MM.1S (cell line): ENCODE measurements around the gene NT5M.
"Not testable (repeated sequence)": the region's sequence is repeated elsewhere in the genome, so short reads cannot be mapped to it uniquely, and the experiment has no call there.

Experiments
- DNase-seq: peaks from one replicate; pipeline ENCODE4 v3.0.0-alpha.2; 2015
- H2AFZ ChIP-seq: fragments of 300-600 bp; sonication (generic); 2 replicates; pipeline ENCODE4 v1.6.0; 2016; ENCODE audit warnings: antibody characterized with exemption, low read length
- H3F3A ChIP-seq: fragments of 300-600 bp; sonication (generic); 2 replicates; pipeline ENCODE4 v1.6.1; 2016; ENCODE audit warnings: mild to moderate bottlenecking, antibody characterized with exemption, low read length, moderate library complexity, mixed read lengths; ENCODE audit not compliant: insufficient read depth
- H3K27ac ChIP-seq: fragments of 300-600 bp; sonication (generic); 2 replicates; pipeline ENCODE4 v1.5.1; 2016; ENCODE audit warnings: mild to moderate bottlenecking, low read length
- H3K27me3 ChIP-seq: fragments of 300-600 bp; sonication (generic); replicated peaks from 2 replicates; pipeline ENCODE4 v1.6.0; 2016; ENCODE audit warnings: low read length; ENCODE audit not compliant: insufficient read depth
- H3K36me3 ChIP-seq: fragments of 300-600 bp; sonication (generic); replicated peaks from 2 replicates; pipeline ENCODE4 v1.6.1; 2016; ENCODE audit warnings: mild to moderate bottlenecking, low read length, mixed read lengths; ENCODE audit not compliant: insufficient read depth
- H3K4me1 ChIP-seq: fragments of 300-600 bp; sonication (generic); 2 replicates; pipeline ENCODE4 v1.6.1; 2016; ENCODE audit warnings: low read length, mixed read lengths
- H3K4me2 ChIP-seq: fragments of 300-600 bp; sonication (generic); 2 replicates; pipeline ENCODE4 v1.6.0; 2016; ENCODE audit warnings: low read depth, low read length
- H3K4me3 ChIP-seq: fragments of 300-600 bp; sonication (generic); 2 replicates; pipeline ENCODE4 v1.5.1; 2016; ENCODE audit warnings: low read length, mixed read lengths
- H3K79me2 ChIP-seq: fragments of 300-600 bp; sonication (generic); 2 replicates; pipeline ENCODE4 v1.6.1; 2016; ENCODE audit warnings: mixed run types, low read length, mixed read lengths
- H3K9ac ChIP-seq: fragments of 300-600 bp; sonication (generic); 2 replicates; pipeline ENCODE4 v1.6.1; 2016; ENCODE audit warnings: low read length, mixed read lengths
- H3K9me2 ChIP-seq: fragments of 300-600 bp; sonication (generic); replicated peaks from 2 replicates; pipeline ENCODE4 v1.6.1; 2016; ENCODE audit warnings: mild to moderate bottlenecking, low read length, mixed read lengths; ENCODE audit not compliant: insufficient read depth
- H3K9me3 ChIP-seq: fragments of 300-600 bp; sonication (generic); replicated peaks from 2 replicates; pipeline ENCODE4 v1.6.1; 2016; ENCODE audit warnings: mild to moderate bottlenecking, low read length, mixed read lengths; ENCODE audit not compliant: insufficient read depth
- H4K20me1 ChIP-seq: fragments of 300-600 bp; sonication (generic); 2 replicates; pipeline ENCODE4 v1.6.1; 2016; ENCODE audit warnings: mild to moderate bottlenecking, low read length, moderate library complexity, mixed read lengths; ENCODE audit not compliant: insufficient read depth
- EZH2 ChIP-seq: fragments of 300-600 bp; sonication (generic); optimal IDR thresholded peaks from 2 replicates; pipeline ENCODE3; 2017; ENCODE audit warnings: low read depth, mild to moderate bottlenecking, antibody characterized with exemption, low read length, mixed read lengths
- EZH2phosphoT487 ChIP-seq: fragments of 300-600 bp; sonication (generic); IDR thresholded peaks from 2 replicates; pipeline ENCODE4 v1.6.1; 2018; ENCODE audit warnings: antibody characterized with exemption, low read length
- TF ChIP-seq, protein P1 (sequence below): fragments of 300-600 bp; sonication (generic); IDR thresholded peaks from 2 replicates; pipeline ENCODE4 v1.5.1; 2016; ENCODE audit warnings: antibody characterized with exemption, low read length, mixed read lengths

Gene NT5M

DNA sequence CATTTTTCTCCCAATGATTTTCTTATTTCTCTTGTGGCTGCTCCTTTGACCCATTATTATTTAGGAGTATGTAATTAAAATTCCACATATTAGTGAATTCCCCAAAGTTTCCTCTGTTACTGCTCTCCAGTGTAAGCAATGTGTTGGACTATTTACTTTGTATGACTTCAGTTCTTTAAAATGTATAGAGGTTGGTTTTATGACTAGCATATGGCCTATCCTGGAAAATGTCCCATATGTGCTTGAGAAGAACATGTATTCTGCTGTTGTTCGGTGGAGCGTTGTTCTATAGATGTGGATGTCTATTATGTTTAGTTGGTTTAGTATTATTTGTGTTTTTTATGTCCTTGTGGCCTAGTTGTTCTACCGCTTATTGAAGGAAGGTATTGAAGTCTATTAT lies 6.0 kb upstream of the NT5M start:
- no peaks in the 10 kb centered on the region for H3K79me2 ChIP-seq
- H4K20me1 ChIP-seq = no peaks in the 10 kb centered on the region
- peaks cover 16% of the 10 kb centered on the region for H3K4me1 ChIP-seq
- no peaks in the 10 kb centered on the region for H3K9me2 ChIP-seq
- H3K9me3 ChIP-seq = no peaks in the 10 kb centered on the region
- H3K36me3 ChIP-seq = no peaks in the 10 kb centered on the region
- DNase-seq = no peak
- H3K27ac ChIP-seq = no peak overlapping the region
- H2AFZ ChIP-seq = no peak overlapping the region
- H3K4me2 ChIP-seq = no peak overlapping the region
- peaks cover 23% of the 10 kb centered on the region for H3F3A ChIP-seq
- no peak overlapping the region for H3K4me3 ChIP-seq
- no peak overlapping the region for H3K9ac ChIP-seq
- TF ChIP-seq EZH2 (no peak), EZH2phosphoT487 (no peak)
- TF ChIP-seq, protein P1, sequence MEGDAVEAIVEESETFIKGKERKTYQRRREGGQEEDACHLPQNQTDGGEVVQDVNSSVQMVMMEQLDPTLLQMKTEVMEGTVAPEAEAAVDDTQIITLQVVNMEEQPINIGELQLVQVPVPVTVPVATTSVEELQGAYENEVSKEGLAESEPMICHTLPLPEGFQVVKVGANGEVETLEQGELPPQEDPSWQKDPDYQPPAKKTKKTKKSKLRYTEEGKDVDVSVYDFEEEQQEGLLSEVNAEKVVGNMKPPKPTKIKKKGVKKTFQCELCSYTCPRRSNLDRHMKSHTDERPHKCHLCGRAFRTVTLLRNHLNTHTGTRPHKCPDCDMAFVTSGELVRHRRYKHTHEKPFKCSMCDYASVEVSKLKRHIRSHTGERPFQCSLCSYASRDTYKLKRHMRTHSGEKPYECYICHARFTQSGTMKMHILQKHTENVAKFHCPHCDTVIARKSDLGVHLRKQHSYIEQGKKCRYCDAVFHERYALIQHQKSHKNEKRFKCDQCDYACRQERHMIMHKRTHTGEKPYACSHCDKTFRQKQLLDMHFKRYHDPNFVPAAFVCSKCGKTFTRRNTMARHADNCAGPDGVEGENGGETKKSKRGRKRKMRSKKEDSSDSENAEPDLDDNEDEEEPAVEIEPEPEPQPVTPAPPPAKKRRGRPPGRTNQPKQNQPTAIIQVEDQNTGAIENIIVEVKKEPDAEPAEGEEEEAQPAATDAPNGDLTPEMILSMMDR = no peak
- H3K27me3 ChIP-seq = no peaks in the 10 kb centered on the region

- Histone ChIP-seq H3K79me2 (no peaks in the 10 kb centered on the region), H3K4me2 (no peak overlapping the region), H3K4me3 (no peak overlapping the region), H3K4me1 (peaks cover 19% of the 10 kb centered on the region), H2AFZ (no peak overlapping the region), H3K36me3 (no peaks in the 10 kb centered on the region), H3K9ac (no peak overlapping the region), H3K9me3 (no peaks in the 10 kb centered on the region), H3F3A (peaks cover 26% of the 10 kb centered on the region), H3K27ac (no peak overlapping the region), H3K27me3 (no peaks in the 10 kb centered on the region), H4K20me1 (no peaks in the 10 kb centered on the region), H3K9me2 (no peaks in the 10 kb centered on the region)
- TF ChIP-seq EZH2 (no peak), EZH2phosphoT487 (no peak)
- TF ChIP-seq, protein P1 = no peak
- DNase-seq = peak; percentile 35
Observed at GRCh38 chr17:17298108-17298507, 5.1 kb upstream of the NT5M start.

GRCh38 chr17:17300624-17301568 lies 2.3 kb upstream of the NT5M start:
- peaks cover 34% of the 10 kb centered on the region for H3K4me1 ChIP-seq
- H4K20me1 ChIP-seq = no peaks in the 10 kb centered on the region
- no peaks in the 10 kb centered on the region for H3K9me2 ChIP-seq
- no peak for TF ChIP-seq EZH2phosphoT487
- no peak for TF ChIP-seq EZH2
- TF ChIP-seq, protein P1 = no peak
- H3K36me3 ChIP-seq = no peaks in the 10 kb centered on the region
- peak overlapping the region; percentile 55 for H3K4me2 ChIP-seq
- H3K9ac ChIP-seq = no peak overlapping the region
- H3K27ac ChIP-seq = no peak overlapping the region
- H3F3A ChIP-seq = peaks cover 44% of the 10 kb centered on the region
- no peaks in the 10 kb centered on the region for H3K27me3 ChIP-seq
- H3K79me2 ChIP-seq = peaks cover 7% of the 10 kb centered on the region
- H3K4me3 ChIP-seq = peak overlapping the region; percentile 26
- H3K9me3 ChIP-seq = no peaks in the 10 kb centered on the region
- DNase-seq = peak; percentile 84
- H2AFZ ChIP-seq = peak overlapping the region; percentile 54

- H3K27me3 ChIP-seq, DNase-seq, H3K9ac ChIP-seq, H3K36me3 ChIP-seq, H2AFZ ChIP-seq, H3K9me3 ChIP-seq, H3K27ac ChIP-seq, H4K20me1 ChIP-seq, H3K4me3 ChIP-seq, H3K4me2 ChIP-seq, H3K9me2 ChIP-seq: not testable (repeated sequence)
- peaks cover 37% of the 10 kb centered on the region for H3K4me1 ChIP-seq
- H3K79me2 ChIP-seq = peaks cover 11% of the 10 kb centered on the region
- H3F3A ChIP-seq = peaks cover 45% of the 10 kb centered on the region
Observed at GRCh38 chr17:17301659-17302058, 1.5 kb upstream of the NT5M start.
